HepG2 (cell line): ENCODE results near the gene CYB561. TPM values are rescaled to one million over a fixed set of nuclear protein-coding genes. Genes with fewer than 3 reads are reported as not detected.

ENCODE experiments used
- ATAC-seq: fragments of 200-7000 bp; cut with Tn5 transposase; 3 replicates; pipeline ENCODE4 v1.9.1; 2020; ENCODE audit warnings: mild to moderate bottlenecking, moderate library complexity
- BruUV-seq: library from RNA; stranded (reverse); fragments of 400-500 nt; replicated peaks from 2 replicates; lab custom pipeline; 2021; lab: Mats Ljungman, UMichigan
- CTCF ChIA-PET: fragments of 300-600 bp; formaldehyde crosslinking; extraction: SDS; loops from one replicate; lab custom pipeline; 2021; ENCODE audit warnings: low total read pairs, inconsistent platforms, low intra/inter-chr PET ratio; lab: Yijun Ruan, JAX
- POLR2A ChIA-PET: fragments of 350-600 bp; sonication (Branson Sonifier 250); formaldehyde crosslinking; loops from one replicate; lab custom pipeline; 2020; ENCODE audit warnings: antibody characterized with exemption, inconsistent platforms; lab: Yijun Ruan, JAX
- DNase-seq: peaks from one replicate; pipeline ENCODE4 v3.0.0-alpha.2; 2015; ENCODE audit warnings: low spot score
- FAIRE-seq: peaks from 3 replicates; lab custom pipeline; 2011; peaks lifted over from hg19 to GRCh38; lab: Jason Lieb, UNC
- H2AFZ ChIP-seq: one replicate; pipeline ENCODE4 v1.6.1; 2011; ENCODE audit warnings: low read length, inconsistent platforms
- H3K27ac ChIP-seq: fragments of 300-600 bp; 3 replicates; pipeline ENCODE4 v1.8.0; 2011; ENCODE audit warnings: mixed run types, mild to moderate bottlenecking, mixed read lengths, low read length, inconsistent platforms; ENCODE audit not compliant: insufficient read depth; ENCODE audit errors: extremely low read length
- H3K27me3 ChIP-seq, 2 experiments: fragments of 200-600 bp in 1 of 2; 2 replicates in 1 of 2; 3 replicates in 1 of 2; pipeline versions ENCODE4 v1.6.0 to v1.8.0; 2011; ENCODE audit warnings: low read length in 2 of 2, mild to moderate bottlenecking in 2 of 2, moderate library complexity in 2 of 2, inconsistent platforms in 1 of 2; ENCODE audit not compliant: insufficient read depth in 2 of 2, control insufficient read depth in 1 of 2
- H3K36me3 ChIP-seq, 2 experiments: fragments of 200-600 bp in 1 of 2; replicated peaks in 1 of 2; 2 replicates in 1 of 2; 3 replicates in 1 of 2; pipeline versions ENCODE4 v1.5.1 to v1.8.0; 2011; ENCODE audit warnings: low read length in 2 of 2, inconsistent platforms in 1 of 2; ENCODE audit not compliant: insufficient read depth in 2 of 2, control insufficient read depth in 1 of 2
- H3K4me1 ChIP-seq: 2 replicates; pipeline ENCODE4 v1.5.1; 2012; ENCODE audit warnings: low read length, inconsistent platforms; ENCODE audit not compliant: insufficient read depth
- H3K4me2 ChIP-seq: 2 replicates; pipeline ENCODE4 v1.6.0; 2011; ENCODE audit warnings: low read depth, low read length, inconsistent platforms
- H3K4me3 ChIP-seq, 3 experiments: fragments of 200-600 bp in 1 of 3; sonication (generic), shearing (Covaris generic) in 1 of 3; replicated peaks in 1 of 3; 2 replicates each; pipeline ENCODE4 v1.5.1; 2011 to 2016; ENCODE audit warnings: low read length in 3 of 3, inconsistent platforms in 2 of 3, low read depth in 2 of 3, mild to moderate bottlenecking in 2 of 3, control low read depth in 1 of 3, mixed read lengths in 1 of 3; ENCODE audit not compliant: insufficient read depth in 1 of 3
- H3K79me2 ChIP-seq: one replicate; pipeline ENCODE4 v1.6.1; 2011; ENCODE audit warnings: low read length, inconsistent platforms; ENCODE audit not compliant: insufficient read depth
- H3K9ac ChIP-seq: 2 replicates; pipeline ENCODE4 v1.6.0; 2011; ENCODE audit warnings: mild to moderate bottlenecking, low read depth, low read length, inconsistent platforms; ENCODE audit not compliant: insufficient read depth
- H3K9me3 ChIP-seq: 2 replicates; pipeline ENCODE4 v1.5.1; 2012; ENCODE audit warnings: mild to moderate bottlenecking, low read length
- H4K20me1 ChIP-seq: 2 replicates; pipeline ENCODE4 v1.6.0; 2011; ENCODE audit warnings: inconsistent platforms, mild to moderate bottlenecking, low read length, moderate library complexity; ENCODE audit not compliant: insufficient read depth
- CHCHD3 ChIP-seq: sonication (generic); formaldehyde crosslinking; IDR thresholded peaks from 2 replicates; pipeline ENCODE4 v1.8.0; 2022; ENCODE audit warnings: mild to moderate bottlenecking, missing genetic modification reagents, moderate library complexity
- EHMT2 ChIP-seq: fragments of 200-600 bp; sonication (generic); IDR thresholded peaks from 2 replicates; pipeline ENCODE4 v1.7.0; 2017; ENCODE audit warnings: antibody characterized with exemption, low read depth, low read length, borderline replicate concordance
- ERF ChIP-seq: IDR thresholded peaks from 2 replicates; pipeline ENCODE4 v1.6.1; 2018; ENCODE audit warnings: missing biosample characterization, missing genetic modification reagents
- GLI4 ChIP-seq: sonication (generic); formaldehyde crosslinking; IDR thresholded peaks from 2 replicates; pipeline ENCODE4 v1.5.1; 2020; ENCODE audit warnings: missing genetic modification reagents, mild to moderate bottlenecking, moderate library complexity, borderline replicate concordance
- MZF1 ChIP-seq: sonication (generic); formaldehyde crosslinking; IDR thresholded peaks from 2 replicates; pipeline ENCODE4 v1.8.1; 2023; ENCODE audit warnings: mild to moderate bottlenecking, missing genetic modification reagents, borderline replicate concordance
- RAD51 ChIP-seq: fragments of 450-650 bp; IDR thresholded peaks from 2 replicates; pipeline ENCODE4 v1.6.1; 2016; ENCODE audit warnings: borderline replicate concordance
- TRIM22 ChIP-seq: fragments of 450-650 bp; IDR thresholded peaks from 2 replicates; pipeline ENCODE4 v1.6.1; 2017
- ZMAT3 ChIP-seq: sonication (generic); formaldehyde crosslinking; conservative IDR thresholded peaks from 2 replicates; pipeline ENCODE4 v1.7.0; 2021; ENCODE audit warnings: missing genetic modification reagents
- ZNF570 ChIP-seq: sonication (generic); formaldehyde crosslinking; IDR thresholded peaks from 2 replicates; pipeline ENCODE4 v1.4.0; 2020; ENCODE audit warnings: mild to moderate bottlenecking, missing genetic modification reagents, borderline replicate concordance
- ZNF609 ChIP-seq: sonication (generic); formaldehyde crosslinking; IDR thresholded peaks from 2 replicates; pipeline ENCODE4 v1.4.0; 2020; ENCODE audit warnings: mild to moderate bottlenecking, missing genetic modification reagents, borderline replicate concordance
- ZNF672 ChIP-seq: sonication (generic); formaldehyde crosslinking; IDR thresholded peaks from 2 replicates; pipeline ENCODE4 v1.8.1; 2022; ENCODE audit warnings: missing genetic modification reagents
- ZNF747 ChIP-seq: sonication (generic); formaldehyde crosslinking; IDR thresholded peaks from 2 replicates; pipeline ENCODE4 v1.8.1; 2023; ENCODE audit warnings: missing genetic modification reagents, mild to moderate bottlenecking, borderline replicate concordance
- ZNF773 ChIP-seq: sonication (generic); formaldehyde crosslinking; IDR thresholded peaks from 2 replicates; pipeline ENCODE4 v1.4.0; 2020; ENCODE audit warnings: missing genetic modification reagents, borderline replicate concordance
- WGBS: methylation state at CpG from one replicate; pipeline ENCODE4 v1.1.6; 2017; ENCODE audit warnings: low lambda C conversion rate; 5-methylcytosine and 5-hydroxymethylcytosine counted together
- in situ Hi-C: cut with HindIII; loops from 2 replicates; pipeline ENCODE4 v1.10.0; 2017; ENCODE audit warnings: low pct_unique_long_range_greater_than_20kb; ENCODE audit not compliant: extremely low pct_ligation_motif_present
- intact Hi-C: fragments of 100-400 bp; cut with micrococcal nuclease; formaldehyde crosslinking; loops from one replicate; pipeline ENCODE4 v1.10.0; 2022; ENCODE audit not compliant: unreplicated experiment
- polyA plus RNA-seq, 8 experiments: library from polyadenylated mRNA; depleted of rRNA in 3 of 8; stranded (reverse) in 7 of 8; unstranded in 1 of 8; fragments of >200 nt; fragmentation: Illumina TruSeq in 4 of 8; extraction: Trizol in 4 of 8; gene quantifications; 2 replicates each; pipeline versions ENCODE4 v1.2.1 to v1.2.3, GENCODE V29; 2011 to 2016; ENCODE audit warnings: low read depth in 4 of 8, missing spikeins in 1 of 8, mixed read lengths in 1 of 8; ENCODE audit not compliant: insufficient read depth in 1 of 8
- total RNA-seq, 5 experiments: library from RNA; depleted of rRNA; stranded (reverse); fragments of >200 nt; fragmentation: Illumina TruSeq; extraction: Trizol; gene quantifications; 2 replicates each; pipeline ENCODE4 v1.2.3, GENCODE V29; 2016; ENCODE audit warnings: low read depth in 1 of 5

Gene CYB561
- total and polyA plus RNA-seq, 2 of the 13 experiments (the other 11 are each of a cell fraction or from before 2014, with no cell fraction given): 1.5 to 6.7 TPM

GRCh38 chr17:63398680-63399079 is 47.4 kb downstream of the CYB561 start:
- no peak for ATAC-seq
- POLR2A ChIA-PET: no interaction called here
- Histone ChIP-seq H3K9me3 (no peaks in the 10 kb centered on the region), H3K27ac (no peak overlapping the region), H3K4me3 (no peak overlapping the region), H4K20me1 (no peaks in the 10 kb centered on the region), H3K9ac (no peak overlapping the region), H2AFZ (no peak overlapping the region), H3K36me3 (no peaks in the 10 kb centered on the region), H3K79me2 (no peaks in the 10 kb centered on the region), H3K4me2 (no peak overlapping the region), H3K4me1 (no peaks in the 10 kb centered on the region), H3K27me3 (peaks cover 0 to 12% of the 10 kb centered on the region in 2 experiments; a peak in 2 of 5 replicates)
- DNase-seq: no peak
- TF ChIP-seq TRIM22 (no peak), GLI4 (CRISPR knock-in tag) (no peak), MZF1 (CRISPR knock-in tag) (no peak), RAD51 (no peak), ZMAT3 (CRISPR knock-in tag) (no peak), ZNF672 (CRISPR knock-in tag) (no peak), ZNF773 (no peak), CHCHD3 (CRISPR knock-in tag) (no peak), ZNF609 (CRISPR knock-in tag) (no peak), ERF (no peak), ZNF570 (CRISPR knock-in tag) (no peak), EHMT2 (no peak), ZNF747 (no peak)
- CTCF ChIA-PET: no interaction called here
- FAIRE-seq: no peak
- 19% methylated on average over 4 of the region's 4 CpGs for WGBS
- in situ Hi-C loops: no loop called here
- BruUV-seq: no TSS peak
- intact Hi-C loops: no loop called here
